ENCODE data around the gene WDR74. TPM values are rescaled to one million over a fixed set of nuclear protein-coding genes. Genes with fewer than 3 reads are reported as not detected.
A peak's percentile ranks its signal among the peaks of the same experiment; 100 is the strongest.

The WDR74 gene
- total and polyA plus RNA-seq, 9 of the 15 experiments (the other 6 are each of a cell fraction or from before 2014, with no cell fraction given), result 32.7 to 210 (median 114) TPM

DNA sequence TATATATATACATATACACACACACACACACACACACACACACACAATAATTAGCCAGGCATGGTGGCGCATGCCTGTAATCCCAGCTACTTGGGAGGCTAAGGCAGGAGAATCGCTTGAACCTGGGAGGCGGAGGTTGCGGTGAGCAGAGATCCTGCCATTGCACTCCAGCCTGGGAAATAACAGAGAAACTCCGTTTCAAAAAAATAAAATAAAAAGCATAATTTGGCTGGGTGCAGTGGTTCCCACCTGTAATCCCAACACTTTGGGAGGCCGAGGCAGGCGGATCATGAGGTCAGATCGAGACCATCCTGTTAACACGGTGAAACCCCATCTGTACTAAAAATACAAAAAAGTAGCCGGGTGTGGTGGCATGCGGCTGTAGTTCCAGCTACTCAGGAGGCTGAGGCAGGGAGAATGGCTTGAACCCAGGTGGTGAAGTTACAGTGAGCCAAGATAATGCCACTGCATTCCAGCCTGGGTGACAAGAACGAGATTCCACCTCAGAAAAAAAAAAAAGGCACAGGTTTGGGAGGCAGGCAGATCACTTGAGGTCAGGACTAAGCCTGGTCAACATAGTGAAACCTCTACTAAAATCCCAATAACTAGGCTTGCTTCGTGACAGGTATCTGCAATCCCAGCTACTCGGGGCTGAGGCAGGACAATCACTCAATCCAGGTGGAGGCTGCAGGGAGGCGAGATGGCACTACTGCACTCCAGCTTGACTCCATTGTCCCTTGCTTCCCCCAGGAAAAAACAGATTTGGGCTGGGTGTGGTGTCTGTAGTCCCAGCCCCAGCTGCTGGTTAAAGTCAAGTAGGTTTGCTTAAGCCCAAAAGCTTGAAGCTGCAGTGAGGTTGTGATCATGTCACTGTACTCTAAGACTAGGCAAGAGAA, 11.8 kb upstream of the WDR74 start (continued):
- TF ChIP-seq TCFL5 (CRISPR knock-in tag; conservative IDR thresholded peaks at IDR 0.05) (no peak), ZFP1 (CRISPR knock-in tag; IDR thresholded peaks at IDR 0.05) (no peak), KLF1 (tag; IDR thresholded peaks at IDR 0.05) (no peak), TFAM (CRISPR knock-in tag; conservative IDR thresholded peaks at IDR 0.05) (no peak), POLR3G (IDR thresholded peaks at IDR 0.05; ENCODE audit: extremely low read depth, insufficient read length, insufficient replicate concordance) (no peak), ZNF318 (IDR thresholded peaks at IDR 0.05; ENCODE audit: borderline replicate concordance in 1 of 2, low read depth in 1 of 2) (no peak), ZNF644 (tag; IDR thresholded peaks at IDR 0.05; ENCODE audit: low read depth) (no peak), ZNF3 (CRISPR knock-in tag; IDR thresholded peaks at IDR 0.05) (no peak), ZNF239 (CRISPR knock-in tag; IDR thresholded peaks at IDR 0.05) (no peak), ZSCAN29 (IDR thresholded peaks at IDR 0.05) (no peak), HDAC1 (IDR thresholded peaks at IDR 0.05) (peak in 1 of 2 experiments; percentile 10; a peak in 1 of 4 replicates), BACH1 (tag; IDR thresholded peaks at IDR 0.05) (no peak), FOXK2 (conservative IDR thresholded peaks at IDR 0.05 in 1 of 2, IDR thresholded peaks at IDR 0.05 in 1 of 2; ENCODE audit: low read depth in 2 of 2) (no peak), CBX8 (IDR thresholded peaks at IDR 0.05; ENCODE audit: borderline replicate concordance, extremely low read depth, low read depth, low read length, poor library complexity, severe bottlenecking) (no peak), CHD4 (IDR thresholded peaks at IDR 0.05; ENCODE audit: insufficient read depth, insufficient replicate concordance, low read depth, low read length, poor library complexity, severe bottlenecking) (no peak), TCF3 (CRISPR knock-in tag; IDR thresholded peaks at IDR 0.05) (no peak), ZNF79 (CRISPR knock-in tag; IDR thresholded peaks at IDR 0.05; ENCODE audit: low read depth) (no peak)
- TF ChIP-seq, protein P1, sequence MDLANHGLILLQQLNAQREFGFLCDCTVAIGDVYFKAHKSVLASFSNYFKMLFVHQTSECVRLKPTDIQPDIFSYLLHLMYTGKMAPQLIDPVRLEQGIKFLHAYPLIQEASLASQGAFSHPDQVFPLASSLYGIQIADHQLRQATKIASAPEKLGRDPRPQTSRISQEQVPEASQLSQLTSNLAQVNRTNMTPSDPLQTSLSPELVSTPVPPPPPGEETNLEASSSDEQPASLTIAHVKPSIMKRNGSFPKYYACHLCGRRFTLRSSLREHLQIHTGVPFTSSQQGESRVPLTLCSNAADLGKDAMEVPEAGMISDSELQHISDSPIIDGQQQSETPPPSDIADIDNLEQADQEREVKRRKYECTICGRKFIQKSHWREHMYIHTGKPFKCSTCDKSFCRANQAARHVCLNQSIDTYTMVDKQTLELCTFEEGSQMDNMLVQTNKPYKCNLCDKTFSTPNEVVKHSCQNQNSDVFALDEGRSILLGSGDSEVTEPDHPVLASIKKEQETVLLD (IDR thresholded peaks at IDR 0.05), result no peak

All from K562 (cell line).